ENCODE data around the gene SNX5. TPM values are rescaled to one million over a fixed set of nuclear protein-coding genes. Genes with fewer than 3 reads are reported as not detected.

SNX5 gene
- total and polyA plus RNA-seq, 10 of the 15 experiments (the other 5 are each of a cell fraction or from before 2014, with no cell fraction given) = 92.9 to 316 (median 245) TPM

DNA sequence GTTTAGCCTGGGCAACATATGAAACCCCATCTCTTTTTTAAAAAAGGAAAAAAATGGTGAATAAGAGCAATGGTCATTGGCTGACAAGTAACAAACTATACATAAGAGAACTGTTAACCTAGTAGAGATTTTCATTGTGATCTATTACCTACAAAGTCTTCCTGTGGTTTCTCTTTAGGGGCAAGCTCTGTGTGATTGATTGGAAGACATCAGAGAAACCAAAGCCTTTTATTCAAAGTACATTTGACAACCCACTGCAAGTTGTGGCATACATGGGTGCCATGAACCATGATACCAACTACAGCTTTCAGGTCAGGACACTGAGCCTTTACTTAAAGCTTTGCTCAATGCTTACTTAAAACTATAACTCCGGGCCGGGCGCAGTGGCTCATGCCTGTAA lies 19.4 kb upstream of the SNX5 start:
- H3K79me2 ChIP-seq (ENCODE audit: control insufficient read depth, insufficient read depth, low read length) = peaks cover 2% of the 10 kb centered on the region
- ChIA-PET RAD21 (ENCODE audit: unreplicated experiment) (interaction anchor here (0.6 to 1.6 kb wide), 4 partner anchors 17 to 483 kb away, joined by 3 to 4 read pairs (median 4); no protein-coding TSS in a partner anchor), CTCF (interaction anchor here (0.8 to 1.6 kb wide), 5 partner anchors 9 to 49 kb away, joined by 3 to 6 read pairs (median 5); no protein-coding TSS in a partner anchor), SMC1A (ENCODE audit: uncharacterized antibody, unreplicated experiment) (interaction anchor here (0.8 to 1.4 kb wide), 3 partner anchors 10 to 23 kb away, joined by 3 to 7 read pairs (median 4); no protein-coding TSS in a partner anchor), POLR2A (interaction anchor here (0.5 to 1.6 kb wide), 4 partner anchors 13 to 305 kb away, joined by 3 to 9 read pairs (median 4); partner anchors contain the start of gene RRBP1)
- DNase-seq (ENCODE audit: low read depth, low spot score) = no peak
- in situ Hi-C loops (cut with MboI) (no loop called here), intact Hi-C loops (cut with micrococcal nuclease; ENCODE audit: unreplicated experiment) (no loop called here)
- H3K9me3 ChIP-seq (replicated peaks; ENCODE audit: control insufficient read depth, insufficient read depth, low read length) = no peaks in the 10 kb centered on the region
- H3K9ac ChIP-seq (ENCODE audit: control insufficient read depth, insufficient read depth, low read length) = no peak overlapping the region
- H2AFZ ChIP-seq (ENCODE audit: control insufficient read depth, low read depth, low read length) = no peak overlapping the region
- H3K27me3 ChIP-seq (replicated peaks in 1 of 2; ENCODE audit: control insufficient read depth in 2 of 2, insufficient read depth in 2 of 2, low read length in 1 of 2) = no peaks in the 10 kb centered on the region
- H4K20me1 ChIP-seq (ENCODE audit: control insufficient read depth, insufficient read depth) = no peaks in the 10 kb centered on the region
- ATAC-seq = no peak
- H3K4me1 ChIP-seq (ENCODE audit: control insufficient read depth, insufficient read depth, low read length) = peaks cover 13% of the 10 kb centered on the region
- no TSS peak for BruUV-seq (replicated peaks)
- no peak overlapping the region for H3K27ac ChIP-seq (ENCODE audit: control insufficient read depth, insufficient read depth)
- no peak for FAIRE-seq
- H3K4me3 ChIP-seq = no peak overlapping the region
- no peak overlapping the region for H3K4me2 ChIP-seq (ENCODE audit: control insufficient read depth, insufficient read depth)
- peaks cover 2 to 11% of the 10 kb centered on the region in 2 experiments for H3K36me3 ChIP-seq (ENCODE audit: control insufficient read depth in 2 of 2, insufficient read depth in 2 of 2, low read length in 1 of 2)
- whole genome bisulfite sequencing (ENCODE audit: insufficient coverage, insufficient replicate concordance, low lambda C conversion rate, missing lambda C conversion rate) = 98% methylated on average over 3 of the region's 3 CpGs
- TF ChIP-seq BMI1 (IDR thresholded peaks at IDR 0.05; ENCODE audit: borderline replicate concordance) (no peak), SIX5 (IDR thresholded peaks at IDR 0.05; ENCODE audit: low read depth, low read length, severe bottlenecking) (no peak), RBBP5 (conservative IDR thresholded peaks at IDR 0.05) (no peak), REST (IDR thresholded peaks at IDR 0.05; ENCODE audit: low read depth, low read length) (no peak), SMC3 (IDR thresholded peaks at IDR 0.05; ENCODE audit: borderline replicate concordance, low read length) (no peak), PML (IDR thresholded peaks at IDR 0.05; ENCODE audit: low read length) (no peak), POU2F2 (IDR thresholded peaks at IDR 0.05; ENCODE audit: borderline replicate concordance, low read depth, low read length) (no peak), ZNF274 (IDR thresholded peaks at IDR 0.05; ENCODE audit: insufficient read depth, insufficient read length) (no peak), YBX1 (IDR thresholded peaks at IDR 0.05) (no peak), CREB1 (IDR thresholded peaks at IDR 0.05; ENCODE audit: low read depth) (no peak), CBX5 (IDR thresholded peaks at IDR 0.05; ENCODE audit: low read depth) (no peak), RELA (IDR thresholded peaks at IDR 0.05; ENCODE audit: borderline replicate concordance, partially characterized antibody) (no peak), PAX5 (IDR thresholded peaks at IDR 0.05; ENCODE audit: borderline replicate concordance, low read depth, low read length) (no peak), IRF5 (IDR thresholded peaks at IDR 0.05; ENCODE audit: borderline replicate concordance) (no peak)
- TF ChIP-seq, protein P1, sequence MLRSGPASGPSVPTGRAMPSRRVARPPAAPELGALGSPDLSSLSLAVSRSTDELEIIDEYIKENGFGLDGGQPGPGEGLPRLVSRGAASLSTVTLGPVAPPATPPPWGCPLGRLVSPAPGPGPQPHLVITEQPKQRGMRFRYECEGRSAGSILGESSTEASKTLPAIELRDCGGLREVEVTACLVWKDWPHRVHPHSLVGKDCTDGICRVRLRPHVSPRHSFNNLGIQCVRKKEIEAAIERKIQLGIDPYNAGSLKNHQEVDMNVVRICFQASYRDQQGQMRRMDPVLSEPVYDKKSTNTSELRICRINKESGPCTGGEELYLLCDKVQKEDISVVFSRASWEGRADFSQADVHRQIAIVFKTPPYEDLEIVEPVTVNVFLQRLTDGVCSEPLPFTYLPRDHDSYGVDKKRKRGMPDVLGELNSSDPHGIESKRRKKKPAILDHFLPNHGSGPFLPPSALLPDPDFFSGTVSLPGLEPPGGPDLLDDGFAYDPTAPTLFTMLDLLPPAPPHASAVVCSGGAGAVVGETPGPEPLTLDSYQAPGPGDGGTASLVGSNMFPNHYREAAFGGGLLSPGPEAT (IDR thresholded peaks at IDR 0.05; ENCODE audit: low read depth) = no peak
